Measurements from ENCODE around the gene ICE1.
"Not testable (repeated sequence)": the region's sequence is repeated elsewhere in the genome, so short reads cannot be mapped to it uniquely, and the experiment has no call there.

ICE1 gene

GRCh38 chr5:5421961-5422818 is at the start of gene ICE1:
ICE1 (plus strand) TSS chr5:5422677; CDS start chr5:5422916, 239 bp downstream.
- DNase-seq, result peak; percentile 96 to 99

DNA sequence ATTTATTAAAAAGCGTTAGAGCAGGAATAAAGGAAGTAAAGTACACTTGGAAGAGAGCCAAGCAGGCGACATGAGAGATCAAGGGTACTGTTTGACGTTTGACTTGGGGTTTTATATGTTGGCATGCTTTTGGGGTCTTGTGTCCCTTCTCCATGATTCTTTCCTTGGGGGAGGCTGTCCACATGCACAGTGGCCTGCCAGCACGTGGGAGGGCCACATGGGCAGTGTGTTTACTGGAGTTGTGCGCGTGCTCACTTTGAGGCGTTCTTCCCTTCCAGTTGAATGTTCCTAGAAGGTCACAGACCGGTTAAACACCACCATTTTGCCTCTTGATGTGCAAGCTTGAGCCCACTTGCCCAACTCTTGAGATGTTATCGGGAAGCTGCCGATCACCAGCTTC is 49.5 kb upstream of the ICE1 start:
- no peak for DNase-seq

DNA sequence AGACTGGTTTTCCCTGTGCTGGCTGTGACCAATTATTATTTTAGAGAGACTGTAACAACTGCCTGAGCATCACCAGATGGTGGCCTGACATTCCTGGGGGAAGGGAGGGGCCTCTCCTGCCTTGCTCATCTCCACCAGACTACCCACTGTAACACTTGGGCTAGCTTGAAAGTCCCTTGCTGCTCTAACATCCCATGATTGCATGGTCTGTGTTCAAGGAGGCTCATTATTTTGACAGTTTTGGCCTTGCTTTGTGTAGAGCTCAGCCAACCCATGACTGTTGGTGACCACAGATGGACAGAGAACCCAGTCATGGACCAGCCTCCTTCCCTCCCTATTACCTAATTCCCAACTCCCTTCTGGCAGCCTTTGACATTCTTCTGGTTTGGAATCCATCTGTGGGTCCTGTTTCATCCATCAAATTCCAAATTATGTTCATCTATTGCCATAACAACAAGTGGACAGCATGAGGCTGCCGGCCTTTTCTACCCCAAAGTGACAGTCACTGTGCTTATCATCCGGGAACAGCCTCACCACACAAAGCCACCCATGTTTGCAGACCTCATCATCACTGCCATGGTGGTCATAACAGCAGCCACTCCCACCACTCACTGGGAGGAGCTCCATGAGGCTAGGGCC is 49.0 kb upstream of the ICE1 start:
- no peak for DNase-seq

GRCh38 chr5:5374009-5374715 is 48.3 kb upstream of the ICE1 start:
- no peak for DNase-seq

DNA sequence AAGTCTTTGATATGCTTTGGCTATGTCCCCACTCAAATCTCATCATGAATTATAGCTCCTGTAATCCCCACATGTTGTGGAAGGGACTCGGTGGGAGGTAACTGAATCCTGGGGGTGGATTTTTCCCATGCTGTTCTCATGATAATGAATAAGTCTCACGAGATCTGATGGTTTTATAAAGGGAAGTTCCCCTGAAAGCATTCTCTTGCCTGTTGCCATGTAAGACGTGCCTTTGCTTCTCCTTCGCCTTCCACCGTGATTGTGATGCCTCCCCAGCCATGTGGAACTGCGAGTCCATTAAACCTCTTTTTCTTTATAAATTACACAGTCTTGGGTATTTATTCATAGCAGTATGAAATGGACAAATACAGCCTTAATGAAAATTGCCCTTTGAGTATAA is 44.7 kb upstream of the ICE1 start:
- no peak for DNase-seq

DNA sequence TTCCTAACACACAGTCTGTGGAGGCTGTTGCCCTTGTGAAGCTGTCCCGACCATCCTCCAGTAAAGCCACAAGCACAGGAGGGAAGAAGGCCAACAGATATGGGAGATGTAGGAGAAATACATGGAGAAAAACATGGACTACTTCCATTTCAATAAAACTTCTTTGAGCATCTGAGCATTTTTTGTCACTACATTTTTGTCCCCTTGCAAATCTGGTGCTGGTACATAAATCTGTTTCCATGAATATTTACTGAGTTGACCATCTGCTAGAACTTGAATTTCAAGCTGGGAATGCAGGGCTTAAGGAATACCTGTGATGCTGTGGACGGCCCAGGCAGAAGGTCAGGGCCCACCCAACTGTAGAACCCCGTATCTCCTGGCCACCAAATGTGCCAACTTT is 43.9 kb upstream of the ICE1 start:
- no peak for DNase-seq

DNA sequence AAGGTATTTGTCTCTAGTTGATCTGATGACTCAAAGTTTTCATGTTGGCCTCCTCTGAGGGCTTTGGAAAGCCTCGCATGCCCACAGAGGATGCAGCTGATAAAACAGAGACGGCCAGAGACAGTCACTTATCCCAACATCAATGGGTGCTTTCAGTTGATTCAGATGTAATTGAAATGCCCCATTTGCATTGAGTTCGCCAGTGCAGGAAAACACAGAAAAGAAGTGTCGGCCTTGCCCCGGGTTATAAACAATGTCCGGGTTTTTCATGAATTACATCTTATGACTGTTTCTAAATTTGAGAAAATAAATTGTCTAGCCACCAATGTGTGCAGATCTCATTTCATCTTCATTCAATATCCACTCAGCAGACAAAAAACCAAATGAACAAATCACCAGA is 42.2 kb upstream of the ICE1 start:
- DNase-seq, result no peak

DNA sequence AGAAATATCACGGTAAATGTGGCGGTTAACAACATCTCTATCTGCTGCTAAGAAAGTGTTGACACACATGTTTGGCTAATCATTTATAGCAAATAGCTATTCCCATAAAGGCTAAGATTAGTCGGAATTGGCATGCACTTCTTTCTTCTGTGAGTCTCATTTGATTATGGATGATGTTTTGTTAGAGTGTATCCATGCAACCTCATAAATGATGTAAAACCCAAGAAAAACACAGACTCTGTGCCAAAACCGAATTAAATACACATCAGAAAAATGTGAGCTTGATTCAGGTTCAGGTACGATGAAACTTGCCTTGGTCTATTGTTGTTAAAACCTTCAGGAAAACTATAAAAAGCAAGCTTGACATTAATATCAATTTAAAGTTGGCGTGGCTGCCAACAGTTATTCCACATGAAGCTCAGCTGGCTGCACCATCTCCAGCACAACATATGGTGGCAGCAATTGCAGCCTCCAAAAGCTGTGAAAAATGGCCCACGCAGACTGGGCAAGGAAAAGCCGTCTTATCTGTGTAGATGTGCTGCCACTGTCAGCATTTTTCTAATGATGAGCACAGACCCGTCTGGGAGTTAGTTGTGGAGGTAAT is 41.1 kb upstream of the ICE1 start:
- no peak for DNase-seq

DNA sequence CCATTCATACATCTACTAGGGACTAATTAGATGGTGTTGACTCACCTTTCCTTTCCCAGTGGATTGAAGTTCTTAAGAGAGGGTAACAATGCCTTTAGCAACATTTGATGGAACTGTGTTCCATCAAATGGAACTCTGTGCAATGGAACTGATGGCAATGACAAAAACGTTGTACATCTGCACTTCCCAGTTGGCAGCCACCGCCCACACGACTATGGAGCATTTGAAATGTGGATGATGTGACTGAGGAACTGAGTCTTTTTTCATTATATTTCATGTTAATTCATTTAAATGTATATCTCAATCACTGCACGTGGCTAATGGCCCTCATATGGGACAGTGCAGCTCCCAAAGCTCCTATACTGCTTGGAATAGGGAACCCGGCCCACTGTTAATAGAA is 39.0 kb upstream of the ICE1 start:
- DNase-seq, result no peak

DNA sequence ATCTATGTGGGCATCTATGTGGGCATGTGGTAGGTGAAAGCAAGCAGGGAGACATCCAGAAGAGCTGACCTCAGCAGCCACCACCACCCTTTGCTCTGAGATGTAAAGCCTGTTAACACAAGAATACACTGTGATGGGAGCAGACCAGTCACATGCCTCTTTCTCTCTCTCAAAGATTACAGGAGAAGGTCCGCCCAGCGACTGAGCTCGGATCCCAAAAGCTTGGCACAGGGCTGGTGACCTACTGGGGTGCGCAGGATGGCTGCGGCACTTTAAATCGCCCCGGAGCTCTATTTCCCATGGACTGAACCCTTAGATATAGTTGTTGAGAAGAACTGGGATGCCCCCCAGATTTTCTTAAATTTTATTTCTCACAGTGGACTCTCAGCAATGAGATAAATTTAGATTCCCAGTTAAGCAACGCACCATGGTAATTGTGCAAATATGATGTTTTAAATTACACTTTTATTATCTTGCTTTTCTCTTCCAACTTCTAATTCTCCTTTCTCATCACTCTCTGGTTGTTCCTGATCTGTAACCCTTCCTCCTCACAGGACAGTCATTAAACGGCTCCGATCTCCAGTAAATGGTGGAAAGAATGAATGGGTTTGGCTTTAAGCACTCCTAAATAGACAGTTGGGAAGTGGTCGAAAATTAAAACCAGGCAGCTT is 37.7 kb upstream of the ICE1 start:
- no peak for DNase-seq

DNA sequence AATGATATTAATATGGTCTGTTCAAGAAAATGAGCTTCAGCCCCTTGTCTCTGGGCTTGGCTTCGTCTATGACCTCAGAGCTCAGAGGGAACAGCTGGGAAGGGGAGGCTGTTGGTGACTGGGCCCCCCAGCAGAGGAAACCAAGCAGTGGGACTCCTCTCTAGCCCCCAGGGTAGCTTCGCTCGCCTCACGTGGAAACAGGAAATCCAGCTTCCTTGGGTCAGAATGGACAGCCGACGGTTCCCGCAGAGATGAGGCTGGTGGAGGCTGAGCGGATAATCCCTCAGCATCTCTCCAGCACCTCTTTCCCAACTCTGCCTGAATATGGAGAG is 37.2 kb upstream of the ICE1 start:
- DNase-seq, result no peak

- DNase-seq, result no peak
Observed at GRCh38 chr5:5386329-5386728, 36.1 kb upstream of the ICE1 start.

DNA sequence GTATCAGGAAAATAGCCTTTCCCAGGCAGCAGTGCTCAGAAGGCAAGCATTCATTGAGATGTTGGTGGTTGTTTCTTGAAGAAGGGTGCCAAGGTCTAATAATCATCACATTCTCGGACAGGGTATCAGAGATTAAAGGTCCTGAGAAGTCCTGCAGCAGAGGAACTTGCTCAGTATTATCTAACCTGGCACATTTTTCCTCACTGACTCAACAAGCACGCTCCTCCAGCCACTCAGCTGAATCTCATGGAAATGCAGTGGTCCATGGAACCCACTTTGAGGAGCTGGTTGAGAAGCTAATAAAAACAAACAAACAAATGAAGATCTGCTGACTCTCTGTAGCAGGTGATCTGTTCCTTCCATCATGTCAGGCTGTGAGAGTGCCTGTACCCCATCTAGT is 35.3 kb upstream of the ICE1 start:
- DNase-seq, result no peak

GRCh38 chr5:5387777-5388176 is 34.7 kb upstream of the ICE1 start:
- no peak for DNase-seq

DNA sequence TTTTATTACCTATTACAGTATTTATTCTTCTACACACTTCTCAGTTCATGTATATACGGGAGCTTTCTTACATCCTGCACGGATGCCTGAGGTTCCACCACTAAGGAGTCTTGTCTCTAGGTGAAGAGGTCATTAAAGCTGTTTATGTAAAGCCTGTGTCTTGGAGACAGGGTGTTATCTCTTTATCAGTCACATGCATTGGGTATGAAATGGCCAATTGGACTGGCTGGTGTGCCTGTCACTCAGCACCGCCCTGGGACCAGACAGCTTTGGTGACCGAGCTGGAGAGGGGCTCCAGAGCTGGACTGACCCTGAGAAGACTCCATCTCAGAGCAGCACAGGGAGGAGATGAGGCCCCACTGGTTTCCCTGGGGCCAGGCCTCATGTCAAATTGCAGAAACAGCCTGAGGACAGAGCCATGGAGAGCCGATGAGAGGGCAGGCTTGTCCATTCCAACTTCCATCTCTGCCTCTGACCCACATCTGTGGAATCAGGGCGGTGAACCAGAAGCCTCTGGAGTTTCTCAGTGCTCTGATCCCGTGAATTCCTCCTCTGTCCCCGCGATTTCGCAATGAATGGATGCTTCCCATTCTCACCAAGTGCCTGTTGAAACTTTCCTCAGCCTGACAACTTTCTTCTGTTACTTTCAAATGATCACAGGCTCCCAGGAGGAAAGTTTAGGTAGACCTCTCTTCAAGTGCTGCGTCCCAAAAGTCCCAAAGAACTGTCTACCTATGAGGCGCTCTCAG is 32.2 kb upstream of the ICE1 start:
- not testable (repeated sequence) for DNase-seq

DNA sequence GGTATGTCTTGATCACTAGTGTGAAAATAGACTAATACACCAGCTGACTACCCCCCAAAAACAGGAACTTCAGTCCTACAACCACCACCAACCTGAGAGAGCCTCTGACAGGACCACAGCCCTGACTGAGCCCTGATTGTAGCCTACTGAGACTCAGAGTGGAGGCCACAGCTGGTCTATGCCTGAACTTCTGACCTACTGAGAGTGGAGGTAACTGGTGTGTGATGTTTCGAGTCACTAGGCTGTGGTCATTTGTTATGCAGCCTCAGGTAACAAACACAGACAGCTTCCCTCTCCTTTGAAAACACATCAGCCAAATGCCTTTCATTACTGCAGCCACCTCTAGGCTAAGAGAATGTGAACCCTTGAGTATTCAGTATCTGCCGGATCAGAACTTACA is 30.0 kb upstream of the ICE1 start:
- not testable (repeated sequence) for DNase-seq

- DNase-seq, result peak in 1 of 2 experiments; percentile 30
Observed at GRCh38 chr5:5394384-5394986, 28.0 kb upstream of the ICE1 start.

DNA sequence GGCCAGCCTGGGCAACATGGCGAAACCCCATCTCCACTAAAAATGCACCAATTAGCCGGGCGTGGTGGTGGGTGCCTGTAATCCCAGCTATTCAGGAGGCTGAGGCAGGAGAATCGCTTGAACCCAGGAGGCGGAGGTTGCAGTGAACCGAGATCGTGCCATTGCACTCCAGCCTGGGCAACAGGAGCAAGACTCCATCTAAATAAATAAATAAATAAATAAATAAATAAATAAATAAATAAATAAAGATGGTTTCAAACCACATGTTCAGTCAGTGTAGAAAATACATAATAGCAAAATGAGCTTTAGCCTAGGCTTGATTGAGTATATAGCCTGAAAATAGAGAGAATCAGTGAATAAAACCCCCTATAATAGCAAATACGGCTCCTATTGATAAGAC is 27.4 kb upstream of the ICE1 start:
- not testable (repeated sequence) for DNase-seq

- DNase-seq, result no peak
Observed at GRCh38 chr5:5398071-5398470, 24.4 kb upstream of the ICE1 start.

GRCh38 chr5:5401095-5401494 is 21.4 kb upstream of the ICE1 start:
- no peak for DNase-seq

DNA sequence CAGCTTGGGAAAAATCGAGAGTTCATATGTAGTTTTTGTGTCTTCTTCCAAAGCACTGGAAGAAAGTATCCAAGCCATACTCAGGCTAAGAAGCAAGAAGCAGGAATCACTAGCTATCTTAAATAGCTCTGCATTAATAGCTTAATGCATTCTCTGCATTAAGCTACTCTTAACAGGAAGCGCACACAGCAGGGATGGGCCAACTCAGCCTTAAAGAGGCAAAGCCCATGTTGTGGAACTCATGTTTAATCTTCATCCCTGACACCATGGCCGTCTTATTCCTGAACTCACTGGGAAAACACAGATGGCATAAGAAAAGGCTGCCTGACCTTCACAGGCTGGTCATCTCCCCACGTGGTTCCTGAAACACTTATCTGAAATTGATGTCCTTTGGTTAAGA is 18.7 kb upstream of the ICE1 start:
- DNase-seq, result no peak

DNA sequence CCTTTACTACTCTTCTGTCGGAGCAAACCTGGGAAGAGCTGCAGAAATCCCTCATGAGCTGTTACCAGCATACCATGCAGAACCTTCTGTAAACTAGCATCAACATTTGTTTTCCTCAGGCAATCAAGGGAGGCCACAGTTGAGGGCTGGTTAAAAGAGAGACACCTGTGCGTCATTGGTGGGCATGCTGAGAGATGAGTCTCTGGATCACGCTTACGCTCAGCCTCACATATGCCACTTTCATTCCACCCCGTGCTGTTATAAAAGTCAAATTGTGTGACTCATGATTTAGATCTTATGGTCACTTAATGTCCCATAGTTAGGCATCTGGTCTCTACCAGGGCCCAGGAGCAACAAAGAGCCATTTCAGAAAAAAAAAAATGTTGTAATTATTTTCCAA is 18.1 kb upstream of the ICE1 start:
- DNase-seq, result no peak
